Midbrain (tissue), 1 donor: ENCODE results near the gene GLP2R.
"Not testable (repeated sequence)": the region's sequence is repeated elsewhere in the genome, so short reads cannot be mapped to it uniquely, and the experiment has no call there.

ENCODE experiments used
- DNase-seq: peaks from one replicate; lab custom pipeline; 2025; lab: John Stamatoyannopoulos, UW

Gene GLP2R

DNA sequence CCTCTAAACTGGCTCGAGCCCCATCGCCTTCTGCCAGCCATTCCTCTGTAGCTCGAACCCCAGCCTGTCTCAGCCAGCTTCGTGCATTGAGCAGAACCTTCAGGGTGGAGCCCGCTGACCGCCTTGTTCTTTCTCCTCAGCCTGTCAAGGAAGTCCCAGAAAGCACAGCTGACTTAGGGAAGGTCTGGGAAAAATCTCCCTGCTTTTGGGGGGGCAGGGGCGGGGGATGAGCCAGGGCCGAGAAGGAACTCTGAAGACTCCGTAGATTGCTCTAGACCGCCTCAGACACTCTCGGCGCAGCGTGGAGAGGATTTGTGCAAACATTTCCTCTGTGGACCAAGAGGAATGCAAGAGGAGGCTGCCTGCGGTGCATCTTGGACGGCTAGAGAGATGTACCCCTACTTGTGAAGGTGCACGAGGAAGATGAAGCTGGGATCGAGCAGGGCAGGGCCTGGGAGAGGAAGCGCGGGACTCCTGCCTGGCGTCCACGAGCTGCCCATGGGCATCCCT is at the start of gene GLP2R:
GLP2R (plus strand) TSS at position 284 of the 510 bp plus-strand sequence; CDS start at position 424, 140 bp downstream.
- DNase-seq, result no peak

GRCh38 chr17:9776911-9777310 is 48.8 kb upstream of the GLP2R start:
- no peak for DNase-seq

- no peak for DNase-seq
Measured at GRCh38 chr17:9780552-9780951, 45.2 kb upstream of the GLP2R start.

- no peak for DNase-seq
Measured at GRCh38 chr17:9783050-9783449, 42.7 kb upstream of the GLP2R start.

GRCh38 chr17:9783465-9783864 is 42.3 kb upstream of the GLP2R start:
- not testable (repeated sequence) for DNase-seq

DNA sequence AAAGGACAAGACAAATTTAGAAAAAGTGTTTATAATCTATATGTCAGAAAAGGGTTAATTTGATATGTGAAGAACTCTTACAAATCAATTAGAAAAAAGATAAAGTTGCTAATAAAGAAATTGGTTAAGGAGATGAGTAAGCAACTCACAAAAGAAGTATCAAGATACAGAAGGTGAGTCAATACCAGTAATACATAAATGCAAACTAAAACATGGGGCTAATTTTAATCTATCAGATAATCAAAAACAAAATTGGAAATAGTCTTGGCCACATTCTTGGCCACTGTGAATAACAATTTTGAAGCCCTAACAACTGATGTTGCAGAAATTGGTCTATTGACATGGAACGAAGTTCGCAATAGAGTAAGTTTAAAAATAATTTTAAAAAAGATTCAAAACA is 41.2 kb upstream of the GLP2R start:
- DNase-seq, result no peak

DNA sequence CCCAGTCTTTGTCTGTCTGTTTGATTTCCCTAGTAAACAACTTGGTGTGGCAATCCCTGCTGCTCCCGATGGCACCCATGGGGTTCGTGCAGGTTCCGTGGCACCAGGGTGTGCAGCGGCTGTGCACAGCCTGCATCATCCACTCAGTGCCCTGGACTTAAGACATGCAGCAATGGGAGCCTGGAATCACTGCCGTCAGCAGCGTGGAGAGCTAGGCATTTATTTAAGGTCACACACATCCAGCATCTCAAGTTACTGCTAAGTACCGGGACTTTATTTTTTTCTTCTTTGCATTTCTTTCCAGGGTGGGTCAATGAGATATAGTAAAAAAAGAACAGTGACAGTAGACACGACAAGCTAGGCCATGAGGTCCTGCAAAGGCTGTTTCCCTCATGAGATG is 37.1 kb upstream of the GLP2R start:
- no peak for DNase-seq

GRCh38 chr17:9790316-9790715 is 35.4 kb upstream of the GLP2R start:
- no peak for DNase-seq

DNA sequence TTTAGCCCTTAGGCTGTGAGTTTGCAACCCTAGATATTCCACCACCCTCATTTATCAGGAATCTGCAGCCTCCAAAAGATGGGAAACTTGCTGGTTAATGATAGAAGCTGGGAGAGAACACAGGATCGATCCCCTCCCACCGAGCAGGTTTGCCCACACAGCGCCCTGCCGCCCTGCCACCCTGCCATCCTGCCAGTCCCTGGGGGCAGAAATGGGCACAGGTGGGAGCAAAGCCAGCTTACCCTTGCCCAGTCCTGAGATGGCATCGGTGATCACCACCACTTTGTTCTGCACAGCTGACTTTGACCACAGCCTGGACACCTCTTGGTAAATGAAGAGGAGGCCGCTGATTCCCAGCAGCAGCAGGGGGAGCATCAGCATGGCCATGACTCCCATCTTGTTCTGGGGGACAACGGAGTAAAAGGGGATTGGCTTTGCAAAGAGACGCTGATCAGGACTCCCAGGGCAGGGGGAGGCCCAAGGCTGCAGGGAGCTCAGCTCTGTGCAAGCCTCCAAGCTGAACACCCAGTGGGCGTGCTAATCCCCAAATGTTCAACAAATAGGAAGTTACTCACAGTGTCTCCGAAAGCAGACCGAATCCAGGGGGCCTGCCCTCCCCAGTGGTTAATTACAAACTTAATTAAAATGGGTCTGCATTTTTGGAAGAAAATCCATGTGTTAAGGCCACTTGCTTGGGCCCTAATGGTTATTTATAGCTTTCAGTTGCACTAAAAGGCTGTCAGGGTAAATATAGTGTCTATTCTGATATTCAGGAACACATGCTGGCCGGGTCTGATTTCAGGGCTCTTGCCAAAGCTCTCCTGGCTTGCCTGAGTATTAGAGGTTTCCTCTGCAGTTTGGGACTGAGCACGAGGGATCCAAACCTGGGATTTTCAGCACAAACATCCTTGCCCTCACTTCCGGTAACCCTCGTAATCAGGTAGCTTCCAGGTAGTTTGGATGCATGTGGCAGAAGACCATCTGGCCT is 34.5 kb upstream of the GLP2R start, which contains the start of gene DHRS7C:
DHRS7C (minus strand) TSS at position 704 of the 988 bp plus-strand sequence; CDS start at position 396, 308 bp downstream.
- no peak for DNase-seq

DNA sequence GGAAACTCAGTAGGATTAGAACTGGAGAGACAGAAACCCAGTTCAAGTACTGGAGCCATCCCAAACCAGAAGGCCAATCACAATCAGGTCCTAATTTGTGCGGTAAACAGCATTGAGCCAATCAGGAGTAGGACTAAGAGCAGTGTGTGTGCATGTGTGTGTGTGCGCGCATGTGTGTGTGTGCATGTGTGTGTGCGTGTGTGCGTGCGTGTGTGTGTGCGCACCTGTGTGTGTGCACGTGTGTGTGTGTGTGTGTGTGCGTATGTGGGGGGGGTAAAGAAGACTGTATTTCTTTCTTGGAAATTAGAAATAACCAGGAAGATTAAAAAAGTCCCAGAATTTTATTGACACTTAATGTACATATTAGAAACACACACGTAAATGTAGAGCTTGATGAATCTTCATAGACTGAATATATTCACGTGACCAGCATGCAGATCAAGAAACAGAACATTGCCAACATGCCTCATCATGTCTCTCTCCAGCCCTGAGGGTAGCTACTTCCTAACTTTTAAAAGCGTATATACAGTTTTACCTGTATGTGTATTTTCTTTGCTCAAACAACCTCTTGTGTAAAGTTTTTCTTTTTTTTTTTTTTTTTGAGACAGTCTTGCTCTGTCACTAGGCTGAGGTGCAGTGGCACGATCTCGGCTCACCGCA is 33.4 kb upstream of the GLP2R start:
- no peak for DNase-seq

DNA sequence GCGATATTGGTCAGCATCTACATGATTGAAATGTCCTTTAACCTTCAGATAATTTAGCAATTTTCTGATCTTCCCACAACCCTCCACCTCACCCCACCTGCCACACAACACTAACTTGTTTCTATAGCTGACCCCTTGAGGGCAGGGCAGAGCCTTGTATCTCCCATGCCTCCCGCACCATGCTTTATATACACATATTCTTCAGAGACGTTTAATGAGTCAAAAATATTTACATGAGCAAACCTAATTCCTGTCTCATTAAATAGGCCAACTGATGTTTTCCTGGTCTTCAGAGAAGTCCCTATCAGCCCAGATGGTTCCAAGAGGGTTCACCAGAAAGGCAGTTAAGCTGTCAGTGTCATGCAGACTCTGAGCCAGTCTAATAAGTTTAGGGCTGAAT is 27.7 kb upstream of the GLP2R start:
- no peak for DNase-seq

DNA sequence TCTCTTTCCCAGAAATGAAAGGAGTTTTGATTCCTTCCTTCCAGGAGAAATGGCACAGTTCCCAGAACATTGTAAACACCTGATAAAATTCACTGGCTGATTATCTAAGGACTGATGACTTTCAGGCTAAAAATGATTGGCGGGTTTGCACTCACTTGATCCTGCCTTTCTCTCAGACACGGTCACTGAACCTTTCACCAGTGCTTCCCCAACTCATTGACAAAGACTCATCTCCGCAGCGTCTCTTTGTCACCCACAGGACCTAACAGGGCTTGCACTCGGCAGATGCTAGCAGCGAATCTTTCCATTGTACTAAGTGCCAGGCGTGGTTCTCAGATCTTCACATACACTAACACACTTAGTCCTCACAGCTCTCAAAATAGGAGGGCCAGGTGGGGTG is 27.0 kb upstream of the GLP2R start:
- no peak for DNase-seq

DNA sequence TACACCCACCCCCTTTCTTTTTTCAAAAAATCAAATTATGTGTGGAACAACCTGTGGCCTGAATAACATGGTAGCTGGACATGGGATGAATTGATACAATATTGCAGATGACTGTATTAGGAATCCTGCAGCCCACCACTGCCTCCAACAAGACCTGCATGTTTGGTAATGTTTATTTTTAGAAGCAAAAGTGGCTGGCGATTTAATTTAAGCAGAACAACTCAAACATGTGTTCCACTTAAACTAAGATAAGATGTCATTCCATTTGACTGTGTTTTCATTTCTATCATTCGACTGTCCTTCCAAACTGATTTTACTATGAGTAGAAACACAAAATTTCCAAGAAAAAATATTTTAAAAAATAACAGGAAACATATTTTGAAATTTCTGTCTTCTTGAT is 24.2 kb upstream of the GLP2R start:
- DNase-seq, result no peak

GRCh38 chr17:9802294-9802693 is 23.4 kb upstream of the GLP2R start:
- no peak for DNase-seq

DNA sequence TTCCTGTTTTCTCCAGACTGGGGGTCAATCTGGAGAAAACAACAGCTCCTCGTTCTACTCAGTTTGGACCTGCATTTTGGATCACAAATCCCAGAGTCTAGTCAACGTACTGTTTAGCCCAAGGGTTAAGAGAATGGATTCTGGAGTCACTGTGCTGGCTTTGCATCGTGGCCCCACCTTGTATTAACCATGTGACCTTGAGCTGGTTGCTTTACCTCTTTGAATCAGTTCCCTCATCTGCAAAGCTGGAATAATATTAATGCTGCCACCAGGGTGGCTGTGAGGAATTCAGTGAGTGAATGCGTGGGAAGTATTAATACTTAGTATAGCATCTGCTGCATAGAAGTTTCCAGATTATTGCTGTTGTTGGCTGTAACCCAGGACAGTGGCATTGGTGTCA is 23.0 kb upstream of the GLP2R start:
- no peak for DNase-seq

- no peak for DNase-seq
Measured at GRCh38 chr17:9805769-9806168, 20.0 kb upstream of the GLP2R start.

DNA sequence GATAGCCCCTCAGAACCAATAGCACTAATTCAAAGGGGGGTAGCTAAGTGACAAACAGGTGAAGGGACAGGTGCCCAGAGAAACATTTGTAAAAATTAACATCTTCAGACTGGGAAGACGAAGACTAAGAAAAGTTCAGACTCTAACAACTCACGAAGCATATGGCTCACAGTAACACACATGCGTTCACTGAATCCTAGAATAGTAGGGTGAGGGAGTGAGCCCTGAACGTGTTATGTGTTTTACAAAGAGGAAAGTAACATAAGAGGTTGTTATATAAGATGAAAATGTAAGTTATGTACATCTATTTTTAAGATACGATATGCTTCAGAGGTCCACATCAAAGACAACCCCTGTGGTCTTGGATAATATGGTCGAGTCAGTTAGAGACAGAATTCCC is 19.0 kb upstream of the GLP2R start:
- no peak for DNase-seq

DNA sequence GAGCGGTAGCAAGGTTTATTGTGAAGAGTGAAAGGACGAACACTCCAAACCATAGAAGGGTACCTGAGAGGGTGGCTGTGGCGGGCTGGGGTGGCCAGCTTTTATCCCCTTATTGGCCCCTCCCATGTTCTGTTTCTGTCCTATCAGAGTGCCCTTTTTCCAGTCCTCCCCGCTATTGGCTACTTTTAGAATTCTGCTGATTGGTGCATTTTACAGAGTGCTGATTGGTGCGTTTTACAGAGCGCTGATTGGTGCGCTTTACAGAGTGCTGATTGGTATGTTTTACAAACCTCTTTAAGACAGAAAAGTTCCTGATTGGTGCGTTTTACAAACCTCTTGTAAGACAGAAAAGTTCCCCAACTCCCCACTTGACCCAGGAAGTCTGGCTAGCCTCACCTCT is 16.3 kb upstream of the GLP2R start:
- no peak for DNase-seq

DNA sequence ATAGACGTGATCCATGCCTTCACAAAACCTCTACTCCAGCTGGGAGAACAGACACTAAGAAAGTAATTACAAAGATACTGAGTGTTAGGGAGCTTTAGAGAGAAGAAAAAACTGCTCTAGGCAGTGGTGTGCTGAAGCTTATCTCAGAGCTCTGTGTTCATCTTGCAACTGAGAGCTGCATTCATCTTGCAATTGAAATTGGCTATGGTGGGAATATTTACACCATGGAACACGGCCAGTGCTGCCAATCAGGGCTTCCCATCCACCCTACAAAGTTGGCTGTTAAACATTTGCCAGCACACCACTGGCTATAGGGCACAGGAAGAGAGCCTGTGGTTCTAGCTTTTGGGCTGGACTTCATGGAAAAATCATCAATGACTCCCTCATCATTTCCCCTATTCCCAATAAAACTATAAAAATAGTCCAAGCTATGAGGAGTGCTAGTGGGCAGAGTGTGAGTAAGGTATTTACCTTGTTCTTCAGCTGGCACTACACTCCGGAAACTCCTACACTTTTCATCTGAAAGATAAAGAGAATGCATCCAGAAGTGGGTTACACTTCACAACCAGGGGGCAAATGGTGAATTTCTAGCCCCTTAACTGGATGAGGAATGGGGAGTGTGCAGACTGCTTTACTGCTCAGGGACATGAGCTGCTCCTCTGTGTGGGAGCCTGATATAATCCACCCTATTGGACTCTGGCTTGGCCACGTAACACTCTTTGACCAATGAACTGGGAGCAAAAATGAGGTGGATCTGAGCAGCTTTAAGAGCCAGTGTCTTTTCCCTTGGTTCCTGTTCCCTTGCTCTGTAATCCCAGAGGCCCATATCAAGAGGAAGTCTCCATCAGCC is 15.4 kb upstream of the GLP2R start:
- no peak for DNase-seq

GRCh38 chr17:9811086-9811485 is 14.6 kb upstream of the GLP2R start:
- DNase-seq, result no peak

DNA sequence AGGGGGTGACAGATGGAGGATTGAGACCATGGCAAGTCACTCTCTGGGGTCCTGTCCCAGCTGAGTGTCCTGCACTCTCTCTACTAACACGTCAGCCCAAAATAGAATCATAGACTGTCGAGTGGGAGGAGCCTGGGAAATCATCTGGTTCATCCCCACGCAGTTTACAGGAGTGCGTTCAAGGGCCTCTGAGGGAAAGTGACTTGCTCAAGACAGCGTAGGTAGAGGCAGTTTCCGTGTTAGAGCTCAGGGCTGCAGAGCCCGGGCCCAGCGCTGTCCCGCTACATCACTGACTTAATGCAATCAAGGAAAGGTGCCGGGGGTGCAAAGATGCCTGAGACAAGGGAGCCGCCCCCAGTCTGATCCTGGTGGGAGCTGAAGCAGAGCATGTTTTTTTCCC is 14.2 kb upstream of the GLP2R start:
- DNase-seq, result no peak

GRCh38 chr17:9813166-9813565 is 12.6 kb upstream of the GLP2R start:
- no peak for DNase-seq
